Lower leg skin (tissue), 4 donors: ENCODE data around the gene RANBP9. TPM values are rescaled to one million over a fixed set of nuclear protein-coding genes. Genes with fewer than 3 reads are reported as not detected.
A peak's percentile ranks its signal among the peaks of the same experiment; 100 is the strongest.

Experiments
- DNase-seq, 2 donors: peaks; one replicate each; pipeline ENCODE4 v3.0.0-alpha.2; 2019; ENCODE audit warnings: low spot score in 2 of 2
- H3K4me3 ChIP-seq: fragments of 200-600 bp; sonication (generic); 2 replicates; pipeline ENCODE4 v1.5.1; 2017; ENCODE audit warnings: mild to moderate bottlenecking, low read depth; ENCODE audit not compliant: poor library complexity, severe bottlenecking
- CTCF ChIP-seq, 3 donors: fragments of 450-650 bp; IDR thresholded peaks; one replicate each; pipeline ENCODE4 v1.5.1; 2016; ENCODE audit warnings: antibody characterized with exemption in 3 of 3, mild to moderate bottlenecking in 3 of 3, moderate library complexity in 2 of 3
- POLR2A ChIP-seq, 2 donors: fragments of 450-650 bp; IDR thresholded peaks; one replicate each; pipeline ENCODE4 v1.6.1; 2016 to 2017; ENCODE audit warnings: antibody characterized with exemption in 2 of 2, mild to moderate bottlenecking in 1 of 2, moderate library complexity in 1 of 2
- WGBS, 2 donors: methylation state at CpG; one replicate each; pipeline ENCODE4 v1.1.5; 2018; 5-methylcytosine and 5-hydroxymethylcytosine counted together
- intact Hi-C: fragments of 100-400 bp; cut with DNase I; formaldehyde crosslinking; loops from one replicate; pipeline ENCODE4 v1.15.0; 2023; ENCODE audit warnings: low total_unique reads
- total RNA-seq, 4 donors: library from RNA; depleted of rRNA; stranded (reverse); fragments of >200 nt; gene quantifications; one replicate each; pipeline ENCODE4 v1.1.0, GENCODE V29; 2016

RANBP9 gene
- total RNA-seq, 4 donors from 2014 or later, result 45.4 to 59.3 (median 53.6) TPM

- no peak for DNase-seq
- H3K4me3 ChIP-seq, result no peak overlapping the region
- intact Hi-C loops, result no loop called here
- WGBS, 2 donors, result 72 to 83% methylated on average over 5 of the region's 5 CpGs
- no peak for TF ChIP-seq CTCF (IDR thresholded peaks at IDR 0.05)
- no peak for TF ChIP-seq POLR2A (IDR thresholded peaks at IDR 0.05)
These were observed 6.5 kb upstream of the RANBP9 start for GRCh38 chr6:13718123-13718458.

- TF ChIP-seq CTCF (IDR thresholded peaks at IDR 0.05), result no peak
- TF ChIP-seq POLR2A (IDR thresholded peaks at IDR 0.05), result no peak
- intact Hi-C loops, result no loop called here
- no peak for DNase-seq
- WGBS, 2 donors, result 87 to 99% methylated on average over 9 to 21 of the region's 22 CpGs
- H3K4me3 ChIP-seq, result no peak overlapping the region
These were observed 5.3 kb upstream of the RANBP9 start for GRCh38 chr6:13716955-13717295.

GRCh38 chr6:13716225-13716954 is 4.8 kb upstream of the RANBP9 start:
- intact Hi-C loops, result no loop called here
- H3K4me3 ChIP-seq, result no peak overlapping the region
- no peak for DNase-seq
- no peak for TF ChIP-seq CTCF (IDR thresholded peaks at IDR 0.05)
- TF ChIP-seq POLR2A (IDR thresholded peaks at IDR 0.05), result no peak
- WGBS, 2 donors, result 95 to 97% methylated on average over 24 to 37 of the region's 39 CpGs

- TF ChIP-seq POLR2A (IDR thresholded peaks at IDR 0.05) (no peak), CTCF (IDR thresholded peaks at IDR 0.05) (no peak)
- intact Hi-C loops, result no loop called here
- H3K4me3 ChIP-seq, result no peak overlapping the region
- 67 to 74% methylated on average over 3 of the region's 3 CpGs for WGBS, 2 donors
- DNase-seq, result no peak
These were observed 3.8 kb upstream of the RANBP9 start for GRCh38 chr6:13715444-13715883.

- 0 to 1% methylated on average over 4 of the region's 4 CpGs for WGBS, 2 donors
- intact Hi-C loops, result no loop called here
- DNase-seq, result peak in 1 of 2 donors; percentile 56
- no peak for TF ChIP-seq POLR2A (IDR thresholded peaks at IDR 0.05)
- TF ChIP-seq CTCF (IDR thresholded peaks at IDR 0.05), result no peak
- peak overlapping the region; percentile 49 for H3K4me3 ChIP-seq
These were observed 914 bp upstream of the RANBP9 start for GRCh38 chr6:13712599-13712898.

- TF ChIP-seq POLR2A (IDR thresholded peaks at IDR 0.05) (no peak), CTCF (IDR thresholded peaks at IDR 0.05) (no peak)
- WGBS, 2 donors, result 0% methylated on average over 6 to 12 of the region's 62 CpGs
- DNase-seq, result no peak
- peak overlapping the region; percentile 72 for H3K4me3 ChIP-seq
- intact Hi-C loops, result no loop called here
These were observed 307 bp downstream of the RANBP9 start for GRCh38 chr6:13711324-13711732.
